HG03520 (cell line): Measurements from ENCODE around the gene PSMG3.
"Not testable (repeated sequence)": the region's sequence is repeated elsewhere in the genome, so short reads cannot be mapped to it uniquely, and the experiment has no call there.

Experiments
- ATAC-seq: cut with Tn5 transposase; IDR thresholded peaks from one replicate; pipeline ENCODE4 v1.9.1; 2021; ENCODE audit warnings: mild to moderate bottlenecking, moderate library complexity; ENCODE audit not compliant: unreplicated experiment

The PSMG3 gene

GRCh38 chr7:1597066-1597760, 27.4 kb upstream of the PSMG3 start:
- no peak for ATAC-seq

DNA sequence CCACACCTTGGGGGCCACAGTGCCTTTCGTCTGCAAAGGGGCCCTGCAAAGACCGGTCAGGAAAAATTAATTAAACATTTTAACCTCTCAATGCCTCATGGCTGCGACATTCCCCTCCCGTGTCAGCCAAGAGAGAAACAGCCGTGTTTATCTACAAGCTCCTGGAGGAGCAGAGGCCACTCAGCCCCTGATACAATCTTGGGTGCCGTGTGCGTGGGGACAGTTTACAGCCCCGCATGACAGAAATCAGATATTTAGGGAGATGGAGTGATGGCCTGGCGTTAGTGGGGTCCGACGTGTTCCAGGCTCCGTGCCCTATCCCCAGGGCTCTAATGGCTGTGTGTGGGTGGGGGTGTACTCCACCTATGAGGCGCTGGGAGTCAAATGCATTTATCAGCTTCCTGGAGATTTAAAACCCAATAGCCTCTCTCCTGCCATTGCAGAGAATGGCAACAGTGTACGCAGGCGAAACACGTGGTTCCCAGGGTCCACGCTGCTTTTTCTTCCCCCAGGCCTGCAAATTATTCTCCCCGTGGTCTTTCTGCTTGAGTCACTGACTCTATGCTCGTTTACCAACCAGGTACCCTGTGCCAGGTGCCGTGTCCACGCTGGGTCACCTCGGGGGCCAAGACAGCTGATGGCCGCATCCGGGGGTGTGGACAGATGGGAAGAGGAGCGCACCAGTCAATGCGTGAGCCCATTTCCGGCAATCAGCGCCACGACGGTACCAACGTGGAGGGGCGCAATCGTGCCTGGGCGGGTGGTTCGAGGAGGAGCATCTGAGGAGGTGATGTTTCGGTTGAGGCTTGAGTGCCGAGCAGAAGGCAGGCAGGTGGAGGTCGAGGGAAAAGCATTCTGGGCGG, 26.6 kb upstream of the PSMG3 start:
- ATAC-seq: no peak

DNA sequence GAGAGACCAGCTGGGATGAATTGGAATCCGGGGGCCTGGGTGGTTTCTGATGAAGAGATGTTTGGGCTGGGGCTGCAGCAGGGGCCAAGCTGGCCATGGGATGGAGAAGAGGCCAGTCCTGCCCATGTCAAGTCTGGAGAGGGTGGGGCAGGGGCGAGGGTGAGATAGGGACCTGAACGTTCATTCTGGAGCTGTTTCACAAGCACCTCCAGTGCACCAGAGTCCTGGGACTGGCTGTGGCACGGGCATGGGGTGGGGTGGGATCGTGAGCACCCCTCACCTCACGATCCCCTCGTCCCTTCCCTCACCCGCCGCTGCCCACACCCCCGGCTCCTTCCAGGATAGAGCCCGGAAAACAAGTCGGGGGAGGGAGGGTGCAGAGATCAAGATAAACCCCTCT, 25.8 kb upstream of the PSMG3 start:
- ATAC-seq: no peak

DNA sequence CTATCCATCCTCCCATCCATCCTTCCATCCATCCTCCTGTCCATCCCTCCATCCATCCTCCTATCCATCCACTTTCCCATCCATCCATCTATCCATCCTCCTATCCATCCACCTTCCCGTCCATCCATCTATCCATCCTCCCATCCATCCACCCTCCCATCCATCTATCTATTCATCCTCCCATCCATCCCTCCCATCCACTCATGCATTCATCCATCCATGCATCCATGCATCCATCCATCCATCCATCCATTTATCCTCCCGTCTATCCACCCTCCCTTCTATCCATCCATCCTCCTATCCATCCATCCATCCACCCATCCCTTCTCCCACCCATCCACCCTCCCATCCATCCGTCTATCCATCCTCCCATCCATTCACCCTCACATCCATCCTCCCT, 25.2 kb upstream of the PSMG3 start:
- ATAC-seq: no peak

GRCh38 chr7:1593904-1594421, 24.1 kb upstream of the PSMG3 start:
- ATAC-seq: no peak

- no peak for ATAC-seq
Observed at GRCh38 chr7:1593091-1593866, 23.4 kb upstream of the PSMG3 start.

- no peak for ATAC-seq
Observed at GRCh38 chr7:1592299-1592871, 22.6 kb upstream of the PSMG3 start.

- no peak for ATAC-seq
Observed at GRCh38 chr7:1591876-1592275, 22.0 kb upstream of the PSMG3 start.

DNA sequence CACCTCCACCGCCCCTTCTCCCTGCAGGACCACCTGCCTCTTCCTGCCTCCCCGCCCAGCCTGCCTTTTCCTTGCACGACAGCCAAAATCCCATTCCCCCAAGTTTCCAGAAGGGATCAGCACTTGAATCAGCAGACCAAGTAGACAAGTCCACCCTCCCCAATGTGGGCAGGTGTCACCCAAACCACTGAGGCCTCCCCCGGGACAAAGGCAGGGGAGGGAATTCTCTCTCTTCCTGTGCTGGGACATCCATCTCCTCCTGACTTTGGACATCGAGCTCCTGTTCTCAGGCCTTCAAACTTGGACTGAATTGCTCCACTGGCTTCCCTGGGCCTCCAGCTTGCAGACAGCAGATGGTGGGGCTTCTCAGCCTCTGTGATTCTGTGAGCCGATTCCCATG, 21.6 kb upstream of the PSMG3 start:
- no peak for ATAC-seq

- no peak for ATAC-seq
Observed at GRCh38 chr7:1590887-1591286, 21.1 kb upstream of the PSMG3 start.

GRCh38 chr7:1590476-1590875, 20.6 kb upstream of the PSMG3 start:
- ATAC-seq: no peak

DNA sequence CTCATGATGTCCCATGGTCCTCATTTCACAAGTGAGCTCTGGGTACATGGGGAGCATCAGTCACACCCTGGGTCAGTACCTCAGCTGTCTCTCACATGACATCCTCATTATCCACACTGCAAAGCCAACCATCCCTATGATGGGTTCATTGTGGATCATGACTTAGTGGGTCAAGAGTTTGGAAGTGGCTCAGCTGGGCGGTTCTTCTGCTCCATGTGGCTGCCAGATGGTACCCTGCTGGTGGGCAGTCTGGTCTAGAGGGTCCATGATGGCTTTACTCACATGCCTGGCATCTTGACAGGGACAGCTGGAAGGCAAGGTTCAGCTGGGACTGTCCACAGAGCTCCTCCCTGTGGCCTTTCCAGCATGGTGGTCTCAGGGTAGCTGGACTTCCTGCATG, 19.1 kb upstream of the PSMG3 start:
- ATAC-seq: no peak

DNA sequence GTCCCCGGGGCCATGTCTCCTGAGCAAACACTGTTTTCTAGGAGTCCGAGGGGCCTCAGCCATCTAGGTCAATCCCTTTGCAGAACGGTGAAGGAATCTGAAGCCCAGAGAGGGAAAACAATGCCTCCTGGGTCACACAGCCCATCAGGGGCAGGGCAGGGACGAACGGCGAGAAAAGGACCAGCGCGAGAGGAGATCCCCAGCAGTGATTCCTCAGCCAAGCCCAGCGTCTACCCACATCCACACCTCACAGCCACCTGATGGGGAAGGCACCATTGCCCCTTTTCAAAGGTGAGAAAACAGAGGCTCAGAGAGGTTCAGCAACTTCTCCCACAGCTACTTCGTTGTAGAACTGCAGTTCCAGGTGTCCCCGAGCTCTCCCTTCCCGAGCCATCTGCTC, 17.9 kb upstream of the PSMG3 start:
- ATAC-seq: no peak

- ATAC-seq: no peak
Observed at GRCh38 chr7:1586827-1587705, 17.2 kb upstream of the PSMG3 start.

DNA sequence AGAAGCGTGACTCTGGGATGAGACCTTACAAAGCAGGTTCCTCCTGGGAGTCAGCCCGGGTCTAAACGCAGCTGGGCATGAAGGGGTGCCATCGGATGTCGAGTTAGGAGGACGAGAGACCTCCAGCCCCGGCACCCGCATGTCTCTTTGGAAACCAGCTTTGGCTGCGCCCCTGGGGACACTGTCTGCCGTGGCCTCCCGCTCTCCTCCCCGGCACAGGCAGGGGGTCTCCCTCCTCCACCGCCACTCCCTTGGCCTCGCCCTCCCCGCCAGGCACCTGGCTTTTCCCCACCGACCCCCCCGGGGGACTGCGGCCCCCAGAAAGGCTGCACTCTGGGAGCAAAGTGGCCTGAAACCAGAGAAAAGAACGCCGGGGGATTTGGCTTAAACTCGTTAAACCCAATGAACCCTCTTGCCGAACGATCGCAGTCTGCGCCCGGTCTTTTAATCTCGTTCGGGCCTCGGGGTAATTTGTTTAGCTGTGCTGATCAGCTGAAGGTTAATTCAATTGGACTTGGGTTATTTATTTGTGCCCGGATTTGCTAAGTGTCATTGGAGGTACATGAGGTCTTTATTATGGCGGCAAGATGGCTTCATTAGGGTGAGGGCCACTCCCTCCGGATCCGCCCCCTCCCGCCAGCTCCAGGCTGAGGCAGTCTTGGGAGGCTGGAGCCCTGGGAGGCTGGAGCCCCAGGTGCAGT, 16.4 kb upstream of the PSMG3 start:
- ATAC-seq: no peak

GRCh38 chr7:1585142-1585981, 15.5 kb upstream of the PSMG3 start:
- no peak for ATAC-seq

DNA sequence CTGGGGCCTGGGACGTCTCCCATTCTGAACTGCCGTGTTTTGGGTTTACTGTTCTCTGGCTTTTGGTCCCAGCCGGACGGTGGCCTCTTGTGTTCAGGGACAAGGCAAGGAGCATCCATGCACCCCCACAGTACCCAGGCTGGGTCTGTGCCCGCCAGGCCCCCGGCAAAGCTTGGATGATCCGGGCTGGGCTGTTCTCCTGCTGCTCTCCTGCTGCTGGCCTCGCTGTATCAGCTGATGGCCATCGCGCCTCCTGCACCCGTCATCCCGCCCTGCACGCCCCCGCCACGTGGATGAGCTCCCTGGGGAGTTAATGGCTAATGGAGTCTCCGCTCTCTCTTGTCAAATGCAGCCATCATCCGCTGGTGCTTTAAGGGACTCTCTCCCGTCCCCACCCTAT, 14.9 kb upstream of the PSMG3 start:
- no peak for ATAC-seq

- not testable (repeated sequence) for ATAC-seq
Observed at GRCh38 chr7:1583241-1583930, 13.6 kb upstream of the PSMG3 start.
